Cardiac ventricle fibroblast (primary cell): Measurements from ENCODE around the gene ATP2B2. TPM values are rescaled to one million over a fixed set of nuclear protein-coding genes. Genes with fewer than 3 reads are reported as not detected.

ENCODE experiments used
- total RNA-seq: library from RNA; depleted of rRNA; stranded (reverse); fragments of >200 nt; gene quantifications from 2 replicates; pipeline ENCODE4 v1.2.3, GENCODE V29; 2015

The ATP2B2 gene
- not detected in 2 replicates for total RNA-seq

DNA sequence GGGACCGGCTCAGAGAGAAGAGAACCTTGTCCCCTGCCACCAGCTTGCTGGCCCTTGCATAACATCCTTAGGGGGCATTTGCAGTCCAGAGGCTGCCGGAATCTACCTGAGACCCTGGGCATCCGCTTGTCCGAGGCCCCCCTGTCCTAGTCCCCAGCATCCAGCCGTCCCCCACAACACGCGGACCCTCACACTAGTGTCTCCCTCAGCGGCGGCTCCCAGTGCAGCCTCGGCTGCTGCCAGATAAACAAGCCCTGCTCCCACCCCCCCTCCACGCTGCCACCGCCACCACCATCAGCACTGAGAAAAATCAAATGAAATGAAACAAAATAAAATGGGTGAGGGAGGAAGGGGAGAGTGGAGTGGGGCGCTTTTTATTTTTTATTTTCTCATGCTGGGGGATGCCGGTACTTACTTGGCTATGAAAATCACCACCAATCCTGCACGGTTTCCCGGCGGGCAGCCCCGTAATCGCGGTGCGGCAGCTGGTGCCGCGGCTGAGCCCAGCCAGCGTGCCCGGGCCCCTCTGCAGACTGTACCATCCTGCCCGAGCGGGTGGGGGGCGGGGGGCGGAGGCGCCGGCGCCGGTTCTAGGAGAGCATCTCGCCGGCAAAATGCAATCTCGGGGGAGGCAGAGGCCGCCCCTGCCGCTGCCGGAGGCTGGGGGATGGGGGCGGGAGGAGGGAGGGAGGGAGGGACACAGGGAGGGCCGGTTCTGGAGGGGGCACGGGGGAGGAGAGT is at the start of gene ATP2B2:
TSS of gene ATP2B2 (minus strand) at position 537 of the 741 bp plus-strand sequence. CDS start 56,043 bp downstream, outside the sequence.

DNA sequence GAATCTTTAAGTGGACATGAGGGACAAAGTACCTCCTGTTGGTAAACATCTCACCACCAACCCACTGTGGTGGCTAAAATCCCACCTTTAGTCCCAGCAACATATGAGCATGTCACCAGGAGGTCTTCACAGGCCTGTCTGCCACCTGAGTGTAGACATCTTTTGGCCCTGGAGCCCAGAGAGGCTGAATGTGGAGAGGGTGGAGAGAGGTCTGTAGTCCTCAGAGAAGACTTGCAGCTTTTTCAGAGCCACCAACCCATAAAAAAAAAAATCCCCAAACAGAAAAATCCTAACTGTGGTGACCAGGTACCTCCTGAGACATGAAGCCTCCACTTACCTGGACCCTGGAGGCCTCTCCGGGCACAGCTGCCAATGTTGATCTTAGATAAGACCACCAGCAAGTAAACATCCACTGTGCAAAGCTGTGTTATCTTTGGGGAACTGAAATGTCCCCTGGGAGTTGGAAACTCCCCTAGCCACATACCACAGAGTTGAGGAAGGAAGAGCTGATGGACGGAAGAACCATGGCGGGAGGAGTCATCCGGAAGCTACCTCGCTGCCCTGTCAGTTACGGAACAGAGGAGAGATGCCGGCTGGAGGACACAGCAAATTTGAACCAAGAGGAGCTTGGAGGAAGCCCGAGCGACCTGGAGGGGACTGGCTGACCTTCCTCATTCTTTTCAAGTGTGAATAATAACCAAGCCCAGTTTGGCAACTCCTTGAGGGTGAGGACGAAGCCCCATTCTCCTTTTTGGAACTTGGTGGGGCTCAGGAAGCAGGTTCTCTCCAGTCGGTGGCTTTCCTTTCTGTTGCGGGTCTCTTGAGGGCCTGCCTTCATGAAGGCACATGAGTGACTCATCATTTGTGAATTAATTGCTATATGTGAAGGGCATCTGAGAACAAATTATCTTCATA is 212.6 kb downstream of the ATP2B2 start, which contains the start of gene GHRL:
TSS of gene GHRL (minus strand) at position 443 of the 915 bp plus-strand sequence. CDS start 2,767 bp downstream, outside the sequence.

Other genes with a start within 250 kb of the ATP2B2 start
- gene GHRL, start 212.6 kb downstream of the ATP2B2 start, total RNA-seq, result not detected in 2 replicates
- gene SEC13, start 184.5 kb downstream of the ATP2B2 start, total RNA-seq, result 140 and 169 TPM in 2 replicates